Activated naive CD4-positive, alpha-beta T cell treated with anti-CD3 and anti-CD28 coated beads for 36 hours (primary cell): ENCODE data around the gene CCDC192. TPM values are rescaled to one million over a fixed set of nuclear protein-coding genes. Genes with fewer than 3 reads are reported as not detected.

Experiments used
- CTCF ChIA-PET: fragments of 350-600 bp; sonication (Branson Sonifier 250); formaldehyde crosslinking; loops from one replicate; lab custom pipeline; 2021; ENCODE audit warnings: antibody characterized with exemption; lab: Charles Lee
- DNase-seq: peaks from one replicate; pipeline ENCODE4 v3.0.0-alpha.2; 2020
- H3K27ac Mint-ChIP-seq: one replicate; pipeline ENCODE4 v1.8.0; 2021; ENCODE audit warnings: mild to moderate bottlenecking, mixed read lengths
- H3K27me3 Mint-ChIP-seq: one replicate; pipeline ENCODE4 v1.8.0; 2021; ENCODE audit warnings: low read depth, mixed read lengths
- H3K36me3 Mint-ChIP-seq: one replicate; pipeline ENCODE4 v1.8.0; 2021; ENCODE audit warnings: low read depth, mixed read lengths
- H3K4me1 Mint-ChIP-seq: one replicate; pipeline ENCODE4 v1.8.0; 2021; ENCODE audit warnings: low read depth, mixed read lengths
- H3K4me3 Mint-ChIP-seq: one replicate; pipeline ENCODE4 v1.8.0; 2021; ENCODE audit warnings: mild to moderate bottlenecking, moderate library complexity, mixed read lengths
- H3K9me3 Mint-ChIP-seq: one replicate; pipeline ENCODE4 v1.8.0; 2021; ENCODE audit warnings: mixed read lengths
- intact Hi-C: fragments of 100-400 bp; cut with micrococcal nuclease; formaldehyde crosslinking; loops from one replicate; pipeline ENCODE4 v1.15.1; 2023
- total RNA-seq, 2 experiments: library from RNA; stranded (reverse); gene quantifications; one replicate each; pipeline ENCODE4 v1.2.3, GENCODE V29; 2021

CCDC192 gene
- total RNA-seq, 2 experiments from 2014 or later: not detected

GRCh38 chr5:127680595-127680994 lies 22.6 kb upstream of the CCDC192 start:
- no peaks in the 10 kb centered on the region for H3K4me1 Mint-ChIP-seq
- no peak for DNase-seq
- H3K4me3 Mint-ChIP-seq: no peak overlapping the region
- no peaks in the 10 kb centered on the region for H3K36me3 Mint-ChIP-seq
- intact Hi-C loops: no loop called here
- H3K9me3 Mint-ChIP-seq: no peaks in the 10 kb centered on the region
- CTCF ChIA-PET: interaction anchor here (0.7 kb wide), 1 partner anchor 503 kb away, joined by 3 read pairs; no protein-coding TSS in a partner anchor
- no peak overlapping the region for H3K27ac Mint-ChIP-seq
- H3K27me3 Mint-ChIP-seq: no peaks in the 10 kb centered on the region

GRCh38 chr5:127683008-127683407 lies 20.2 kb upstream of the CCDC192 start:
- Mint-ChIP-seq H3K4me1 (no peaks in the 10 kb centered on the region), H3K9me3 (no peaks in the 10 kb centered on the region), H3K4me3 (no peak overlapping the region), H3K27ac (no peak overlapping the region), H3K27me3 (no peaks in the 10 kb centered on the region), H3K36me3 (no peaks in the 10 kb centered on the region)
- DNase-seq: no peak
- intact Hi-C loops: no loop called here
- CTCF ChIA-PET: no interaction called here

GRCh38 chr5:127684726-127685467 lies 18.3 kb upstream of the CCDC192 start:
- Mint-ChIP-seq H3K9me3 (no peaks in the 10 kb centered on the region), H3K27me3 (no peaks in the 10 kb centered on the region), H3K4me3 (no peak overlapping the region), H3K36me3 (no peaks in the 10 kb centered on the region), H3K27ac (no peak overlapping the region), H3K4me1 (no peaks in the 10 kb centered on the region)
- CTCF ChIA-PET: no interaction called here
- no peak for DNase-seq
- intact Hi-C loops: no loop called here

- CTCF ChIA-PET: no interaction called here
Observed at GRCh38 chr5:127685662-127686061, 17.5 kb upstream of the CCDC192 start.

GRCh38 chr5:127686424-127686823 lies 16.8 kb upstream of the CCDC192 start:
- Mint-ChIP-seq H3K36me3 (no peaks in the 10 kb centered on the region), H3K27ac (no peak overlapping the region), H3K9me3 (no peaks in the 10 kb centered on the region), H3K4me1 (no peaks in the 10 kb centered on the region), H3K4me3 (no peak overlapping the region), H3K27me3 (peaks cover 3% of the 10 kb centered on the region)
- DNase-seq: no peak
- intact Hi-C loops: no loop called here
- CTCF ChIA-PET: no interaction called here

More at GRCh38 chr5:127685662-127686061, 17.5 kb upstream of the CCDC192 start:
- Mint-ChIP-seq H3K27me3 (no peaks in the 10 kb centered on the region), H3K9me3 (no peaks in the 10 kb centered on the region), H3K27ac (no peak overlapping the region), H3K36me3 (no peaks in the 10 kb centered on the region), H3K4me3 (no peak overlapping the region), H3K4me1 (no peaks in the 10 kb centered on the region)
- no peak for DNase-seq
- intact Hi-C loops: no loop called here

- H3K27ac Mint-ChIP-seq: no peak overlapping the region
- no peak overlapping the region for H3K4me3 Mint-ChIP-seq
- DNase-seq: no peak
- CTCF ChIA-PET: no interaction called here
- H3K36me3 Mint-ChIP-seq: no peaks in the 10 kb centered on the region
- H3K9me3 Mint-ChIP-seq: no peaks in the 10 kb centered on the region
- peaks cover 9% of the 10 kb centered on the region for H3K27me3 Mint-ChIP-seq
- intact Hi-C loops: no loop called here
- H3K4me1 Mint-ChIP-seq: no peaks in the 10 kb centered on the region
Observed at GRCh38 chr5:127694518-127695171, 8.5 kb upstream of the CCDC192 start.

- no peaks in the 10 kb centered on the region for H3K4me1 Mint-ChIP-seq
- peaks cover 9% of the 10 kb centered on the region for H3K27me3 Mint-ChIP-seq
- H3K27ac Mint-ChIP-seq: no peak overlapping the region
- CTCF ChIA-PET: no interaction called here
- no peak for DNase-seq
- H3K36me3 Mint-ChIP-seq: no peaks in the 10 kb centered on the region
- no peaks in the 10 kb centered on the region for H3K9me3 Mint-ChIP-seq
- intact Hi-C loops: no loop called here
- H3K4me3 Mint-ChIP-seq: no peak overlapping the region
Observed at GRCh38 chr5:127695346-127695745, 7.8 kb upstream of the CCDC192 start.

GRCh38 chr5:127696683-127697082 lies 6.5 kb upstream of the CCDC192 start:
- CTCF ChIA-PET: no interaction called here
- peaks cover 6% of the 10 kb centered on the region for H3K27me3 Mint-ChIP-seq
- no peaks in the 10 kb centered on the region for H3K4me1 Mint-ChIP-seq
- no peak overlapping the region for H3K4me3 Mint-ChIP-seq
- intact Hi-C loops: no loop called here
- H3K27ac Mint-ChIP-seq: no peak overlapping the region
- DNase-seq: no peak
- H3K9me3 Mint-ChIP-seq: no peaks in the 10 kb centered on the region
- H3K36me3 Mint-ChIP-seq: no peaks in the 10 kb centered on the region

- no peak for DNase-seq
- intact Hi-C loops: no loop called here
- CTCF ChIA-PET: interaction anchor here (0.7 kb wide), 1 partner anchor 100 kb away, joined by 3 read pairs; no protein-coding TSS in a partner anchor
- no peak overlapping the region for H3K4me3 Mint-ChIP-seq
- no peaks in the 10 kb centered on the region for H3K9me3 Mint-ChIP-seq
- no peak overlapping the region for H3K27ac Mint-ChIP-seq
- H3K27me3 Mint-ChIP-seq: peaks cover 3% of the 10 kb centered on the region
- H3K36me3 Mint-ChIP-seq: no peaks in the 10 kb centered on the region
- no peaks in the 10 kb centered on the region for H3K4me1 Mint-ChIP-seq
Observed at GRCh38 chr5:127697894-127698600, 5.1 kb upstream of the CCDC192 start.

- Mint-ChIP-seq H3K4me1 (no peaks in the 10 kb centered on the region), H3K4me3 (no peak overlapping the region), H3K27ac (no peak overlapping the region), H3K36me3 (no peaks in the 10 kb centered on the region), H3K9me3 (no peaks in the 10 kb centered on the region), H3K27me3 (no peaks in the 10 kb centered on the region)
- no peak for DNase-seq
- CTCF ChIA-PET: no interaction called here
- intact Hi-C loops: no loop called here
Observed at GRCh38 chr5:127699416-127699815, 3.8 kb upstream of the CCDC192 start.

GRCh38 chr5:127700237-127700766 lies 2.9 kb upstream of the CCDC192 start:
- Mint-ChIP-seq H3K4me3 (no peak overlapping the region), H3K36me3 (no peaks in the 10 kb centered on the region), H3K27ac (no peak overlapping the region), H3K9me3 (no peaks in the 10 kb centered on the region), H3K27me3 (no peaks in the 10 kb centered on the region), H3K4me1 (no peaks in the 10 kb centered on the region)
- CTCF ChIA-PET: no interaction called here
- DNase-seq: no peak
- intact Hi-C loops: no loop called here

- intact Hi-C loops: no loop called here
- no peak for DNase-seq
- H3K9me3 Mint-ChIP-seq: no peaks in the 10 kb centered on the region
- H3K4me1 Mint-ChIP-seq: no peaks in the 10 kb centered on the region
- no peaks in the 10 kb centered on the region for H3K36me3 Mint-ChIP-seq
- CTCF ChIA-PET: no interaction called here
- no peak overlapping the region for H3K27ac Mint-ChIP-seq
- peaks cover 6% of the 10 kb centered on the region for H3K27me3 Mint-ChIP-seq
- no peak overlapping the region for H3K4me3 Mint-ChIP-seq
Observed at GRCh38 chr5:127702434-127702833, 757 bp upstream of the CCDC192 start.
